Measurements from ENCODE around the gene ARHGEF38.
"Not testable (repeated sequence)": the region's sequence is repeated elsewhere in the genome, so short reads cannot be mapped to it uniquely, and the experiment has no call there.

ARHGEF38 gene

DNA sequence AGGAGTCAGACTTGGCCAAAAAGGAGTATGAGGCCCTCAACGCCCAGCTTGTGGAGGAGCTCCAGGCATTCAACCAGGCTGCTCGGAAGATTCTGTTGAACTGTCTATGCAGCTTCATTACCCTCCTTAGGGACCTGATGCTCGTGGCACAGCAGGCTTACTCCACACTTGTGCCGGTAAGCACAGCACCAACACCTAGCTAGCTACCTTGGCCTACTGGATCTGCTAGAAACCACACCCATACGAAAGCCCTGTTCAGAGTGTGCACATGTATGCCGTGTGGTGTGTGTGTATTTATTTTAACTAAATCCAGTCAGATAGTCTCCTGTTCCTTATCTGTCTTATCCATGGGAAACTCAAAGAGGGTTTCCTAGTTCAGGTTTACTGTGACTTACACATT is 106.8 kb downstream of the ARHGEF38 start:
- no peak for DNase-seq

DNA sequence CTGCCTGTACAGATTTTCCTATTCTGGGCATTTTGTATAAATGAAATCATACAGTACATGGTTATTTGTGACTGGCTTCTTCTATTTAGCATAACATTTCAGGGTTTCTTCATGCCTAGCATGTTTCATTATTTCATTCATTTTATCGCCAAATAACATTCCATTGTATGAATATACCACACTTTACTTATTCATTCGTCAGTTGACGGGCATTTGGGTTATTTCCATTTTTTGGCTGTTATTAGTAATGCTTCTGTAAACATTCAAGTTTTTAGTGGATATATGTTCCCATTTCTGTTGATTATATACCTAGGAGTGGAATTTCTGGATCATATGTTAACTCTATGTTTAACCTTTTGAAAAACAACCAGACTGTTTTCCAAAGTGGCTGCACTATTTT is 108.6 kb downstream of the ARHGEF38 start:
- DNase-seq, result no peak

DNA sequence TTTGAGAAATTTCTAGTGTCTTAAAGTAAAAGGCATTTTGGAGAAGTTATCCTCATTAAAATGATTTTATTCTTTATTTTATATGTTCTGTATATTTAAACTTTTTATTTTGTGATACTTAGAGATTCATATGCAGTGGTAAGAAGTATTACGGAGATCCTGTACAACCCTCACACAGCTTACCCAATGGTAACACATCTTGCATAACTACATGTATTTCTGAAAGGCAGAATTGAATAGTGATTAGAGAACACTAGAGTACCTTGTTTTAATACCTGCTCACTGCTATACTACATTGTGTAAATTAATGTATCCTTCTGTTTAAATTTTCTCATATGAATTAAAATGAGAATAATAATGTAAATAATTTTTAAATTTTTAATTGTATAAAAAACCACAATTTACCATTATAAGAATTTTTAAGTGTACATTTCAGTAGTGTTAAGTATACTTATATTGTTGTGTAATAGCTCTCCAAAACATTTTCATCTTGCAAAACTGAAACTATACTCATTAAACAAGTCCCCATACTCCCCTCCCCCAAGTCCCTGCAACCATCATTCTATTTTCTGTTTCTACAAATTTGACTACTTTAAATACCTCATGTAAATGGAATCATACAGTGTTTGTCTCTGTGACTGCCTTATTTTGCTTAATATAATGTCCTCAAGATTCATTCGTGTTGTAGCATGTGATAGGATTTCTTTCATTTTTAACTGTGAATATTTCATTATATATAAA is 110.7 kb downstream of the ARHGEF38 start:
- DNase-seq, result no peak

DNA sequence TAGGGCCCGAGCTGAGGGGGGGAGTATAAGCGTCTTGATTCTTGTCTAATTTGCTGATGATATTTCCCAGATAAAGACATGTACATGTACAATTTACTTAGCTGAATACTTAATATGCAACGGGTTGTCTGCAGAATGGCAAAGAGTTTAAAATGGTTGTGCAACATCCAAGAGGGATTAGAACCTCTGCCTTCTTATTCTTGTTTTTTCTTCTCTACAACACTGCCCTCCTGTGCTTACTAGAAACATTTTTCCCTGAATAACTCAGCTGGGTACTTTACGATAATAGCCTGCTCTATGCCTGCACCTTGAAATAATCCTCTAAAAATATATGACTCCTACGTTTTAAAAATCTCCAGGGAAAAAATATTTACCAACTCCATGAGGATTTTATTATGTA is 114.3 kb downstream of the ARHGEF38 start:
- peak; percentile 17 for DNase-seq

DNA sequence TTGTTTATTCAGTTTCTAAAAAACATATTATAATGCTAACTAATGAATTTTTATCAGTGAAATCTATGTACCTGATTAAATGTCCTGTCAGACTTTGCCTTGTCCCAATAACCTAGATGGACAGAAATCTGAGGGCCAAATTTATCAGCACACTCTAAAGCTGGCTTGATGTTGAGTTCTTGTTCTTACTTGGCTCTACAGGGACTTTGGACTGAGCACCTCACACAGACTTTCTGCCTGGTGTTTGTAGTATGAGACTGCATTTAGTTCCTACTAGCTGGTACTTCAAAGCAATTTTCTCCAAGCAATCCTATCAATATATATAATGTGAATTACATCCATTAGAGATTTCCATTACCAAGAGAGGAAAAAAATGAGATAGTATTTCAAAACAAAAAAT is 118.3 kb downstream of the ARHGEF38 start:
- no peak for DNase-seq

DNA sequence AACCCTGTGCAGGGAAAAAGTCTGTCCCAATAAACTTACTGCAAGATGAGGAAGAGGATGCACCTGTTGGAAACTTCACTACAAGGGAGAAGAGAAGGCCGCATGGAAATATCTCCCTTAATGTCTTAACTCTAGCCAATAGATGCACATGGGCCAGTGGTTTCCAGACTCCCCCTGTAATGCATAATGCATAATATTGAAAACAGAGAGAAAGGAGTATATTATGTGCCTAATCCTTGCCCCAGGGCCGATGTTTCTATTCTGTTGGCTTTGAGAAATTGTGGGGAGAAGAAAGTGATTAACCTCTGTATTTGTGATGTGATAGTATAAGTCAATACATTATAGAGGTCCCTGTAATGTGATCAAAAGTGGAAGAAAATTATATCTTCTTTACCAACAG is 118.9 kb downstream of the ARHGEF38 start:
- DNase-seq, result no peak

DNA sequence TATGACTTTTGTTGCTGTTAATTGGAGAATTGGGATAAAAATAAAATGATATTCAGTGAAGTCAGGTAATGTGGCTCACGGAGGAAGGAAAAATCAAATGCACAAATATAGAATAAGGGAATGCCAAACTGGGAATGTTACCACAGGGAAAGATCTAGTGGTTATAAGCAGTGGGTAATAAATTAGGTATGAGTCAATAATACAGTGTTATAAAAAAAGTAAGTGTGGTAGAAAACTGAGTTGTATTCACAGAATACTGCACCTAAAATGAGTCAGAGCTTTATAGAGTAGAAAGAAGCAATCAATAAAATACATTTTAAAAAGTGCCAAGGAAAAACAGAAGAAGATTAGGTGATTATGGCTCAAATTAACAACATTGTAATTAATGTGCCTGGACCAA is 121.6 kb downstream of the ARHGEF38 start:
- no peak for DNase-seq

DNA sequence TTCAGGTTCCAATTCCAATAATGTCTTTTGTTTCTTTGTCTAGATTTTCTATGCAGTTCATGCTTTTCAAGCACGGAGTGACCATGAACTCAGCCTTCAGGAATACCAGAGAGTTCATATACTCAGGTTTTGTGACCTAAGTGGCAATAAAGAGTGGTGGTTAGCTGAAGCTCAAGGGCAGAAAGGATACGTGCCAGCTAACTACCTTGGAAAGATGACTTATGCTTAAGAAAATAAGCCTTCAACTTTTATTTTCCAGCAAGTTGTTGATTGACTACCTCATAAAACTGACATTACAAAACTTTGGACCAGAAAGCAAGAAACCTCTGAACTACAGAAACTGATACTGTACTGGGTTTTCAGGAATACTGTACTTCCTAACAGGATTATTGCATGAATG is 125.3 kb downstream of the ARHGEF38 start:
- no peak for DNase-seq

DNA sequence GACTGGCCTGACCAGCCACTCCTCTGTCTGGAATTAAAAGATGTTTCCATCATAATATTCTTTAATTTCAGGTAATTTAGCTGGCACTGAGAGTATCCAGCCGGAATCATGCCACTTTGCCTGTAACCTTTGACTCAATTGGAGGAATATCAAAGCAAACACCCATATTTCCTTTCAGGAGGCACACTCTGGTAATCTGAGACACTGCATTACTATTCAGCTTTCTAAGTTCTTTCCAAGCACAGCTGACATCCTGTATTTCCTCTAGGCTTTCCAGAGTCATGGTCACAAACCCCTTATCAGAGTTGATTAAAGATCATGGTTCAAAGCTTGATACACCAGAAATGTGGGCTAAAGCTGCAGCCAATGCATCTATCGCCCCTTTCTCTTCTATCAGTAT is 126.8 kb downstream of the ARHGEF38 start:
- no peak for DNase-seq

DNA sequence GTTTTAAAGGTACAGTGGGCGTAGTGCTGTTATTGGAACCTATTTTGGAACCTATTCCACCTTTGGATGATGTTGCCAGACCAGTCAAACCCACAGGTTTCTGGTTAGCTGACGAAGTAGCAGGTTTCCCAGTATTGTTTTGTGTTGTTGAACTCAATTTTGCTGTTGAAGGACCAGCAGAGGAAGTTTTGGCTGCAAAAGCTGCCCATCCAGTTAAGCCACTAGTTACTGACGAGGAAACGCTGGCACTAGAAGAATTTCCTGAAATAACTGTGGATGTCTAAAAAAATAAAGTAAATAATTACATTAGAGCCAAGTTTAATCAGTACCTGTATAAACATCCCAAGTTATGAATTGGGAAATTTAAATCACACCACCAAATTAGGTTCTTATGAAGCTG is 130.6 kb downstream of the ARHGEF38 start:
- no peak for DNase-seq

DNA sequence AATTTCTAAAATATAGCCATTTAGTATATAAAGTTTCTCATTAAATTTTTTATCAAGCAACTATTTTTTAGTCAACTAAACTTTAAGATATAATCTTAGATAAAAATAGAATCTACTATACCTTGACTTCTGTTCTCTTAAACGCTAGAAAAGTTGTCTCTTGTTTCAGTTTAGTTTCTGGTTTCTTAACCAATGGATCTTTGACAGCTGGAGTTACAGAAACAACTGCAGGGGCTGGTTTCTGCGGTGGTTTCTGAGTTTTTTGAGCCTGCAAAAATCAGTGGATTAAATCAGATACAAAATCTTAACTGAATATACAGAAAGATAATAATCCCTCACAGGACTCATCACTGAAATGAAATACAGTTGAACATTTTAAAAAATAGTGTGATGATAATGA is 134.2 kb downstream of the ARHGEF38 start:
- DNase-seq, result no peak

DNA sequence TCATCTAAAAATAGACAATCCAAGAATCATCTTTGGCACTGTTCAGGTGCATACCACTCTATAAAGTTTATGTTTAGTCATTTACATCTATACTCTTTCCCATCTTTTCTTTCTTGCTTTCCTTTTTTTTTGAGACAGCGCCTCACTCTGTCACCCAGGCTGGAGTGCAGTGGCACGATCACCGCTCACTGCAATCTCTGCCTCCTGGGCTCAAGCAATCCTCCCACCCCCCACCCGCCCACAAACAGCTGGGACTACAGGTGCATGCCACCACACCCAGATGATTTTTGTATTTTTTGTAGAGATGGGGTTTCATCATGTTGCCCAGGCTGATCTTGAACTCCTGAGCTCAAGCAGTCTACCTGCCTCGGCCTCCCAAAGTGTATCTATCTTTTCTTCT is 142.4 kb downstream of the ARHGEF38 start:
- DNase-seq, result not testable (repeated sequence)

DNA sequence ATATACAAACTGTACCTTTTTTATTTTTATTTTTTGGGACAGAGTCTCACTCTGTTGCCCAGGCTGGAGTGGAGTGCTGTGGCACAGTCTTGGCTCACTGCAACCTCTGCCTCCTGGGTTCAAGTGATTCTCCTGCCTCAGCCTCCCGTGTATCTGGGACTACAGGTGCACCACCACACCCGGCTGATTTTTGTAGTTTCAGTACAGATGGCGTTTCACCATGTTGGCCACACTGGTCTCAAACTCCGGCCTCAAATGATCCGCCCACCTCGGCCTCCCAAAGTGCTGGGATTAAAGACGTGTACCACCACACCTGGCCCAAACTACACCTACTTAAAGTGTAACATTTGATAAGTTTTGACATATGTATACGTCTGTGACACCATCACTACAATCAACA is 143.4 kb downstream of the ARHGEF38 start:
- not testable (repeated sequence) for DNase-seq

DNA sequence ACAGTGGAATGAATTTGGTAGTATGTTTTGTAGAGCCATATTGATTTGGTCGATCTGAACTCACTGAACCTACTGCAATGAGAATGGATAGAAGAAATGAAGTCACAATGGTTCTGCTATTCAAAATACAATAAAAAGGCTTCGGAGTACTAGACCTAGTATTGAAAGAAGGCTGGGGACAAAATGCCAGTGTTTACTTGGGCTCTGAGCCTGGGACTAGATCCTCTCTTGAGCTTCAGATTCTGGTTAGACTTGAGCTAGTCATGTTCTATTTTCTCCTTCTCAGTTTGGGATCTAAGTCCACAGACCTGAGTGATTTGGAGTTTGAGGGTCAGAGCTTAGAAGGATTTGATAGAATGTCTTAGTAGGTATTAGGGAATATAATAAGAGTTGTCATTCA is 146.2 kb downstream of the ARHGEF38 start:
- DNase-seq, result no peak

DNA sequence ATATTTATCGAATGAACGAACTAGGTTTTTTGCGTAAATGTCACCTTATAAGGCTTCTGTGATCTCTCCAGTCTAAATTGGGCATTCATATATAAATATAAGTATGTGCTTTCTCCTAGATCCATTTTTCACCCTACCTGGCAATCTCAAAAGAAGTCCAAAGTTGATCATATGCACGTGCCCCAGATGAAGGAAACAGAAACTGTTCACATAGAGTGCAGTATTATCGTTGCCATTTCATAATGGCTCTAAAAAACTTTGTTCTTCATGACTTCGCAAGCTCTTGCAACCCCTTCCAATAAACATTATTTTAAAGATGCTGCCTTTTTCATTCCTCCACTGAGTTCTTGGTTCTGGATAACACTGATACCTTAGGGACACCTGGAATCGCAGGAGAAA is 155.4 kb downstream of the ARHGEF38 start:
- no peak for DNase-seq

DNA sequence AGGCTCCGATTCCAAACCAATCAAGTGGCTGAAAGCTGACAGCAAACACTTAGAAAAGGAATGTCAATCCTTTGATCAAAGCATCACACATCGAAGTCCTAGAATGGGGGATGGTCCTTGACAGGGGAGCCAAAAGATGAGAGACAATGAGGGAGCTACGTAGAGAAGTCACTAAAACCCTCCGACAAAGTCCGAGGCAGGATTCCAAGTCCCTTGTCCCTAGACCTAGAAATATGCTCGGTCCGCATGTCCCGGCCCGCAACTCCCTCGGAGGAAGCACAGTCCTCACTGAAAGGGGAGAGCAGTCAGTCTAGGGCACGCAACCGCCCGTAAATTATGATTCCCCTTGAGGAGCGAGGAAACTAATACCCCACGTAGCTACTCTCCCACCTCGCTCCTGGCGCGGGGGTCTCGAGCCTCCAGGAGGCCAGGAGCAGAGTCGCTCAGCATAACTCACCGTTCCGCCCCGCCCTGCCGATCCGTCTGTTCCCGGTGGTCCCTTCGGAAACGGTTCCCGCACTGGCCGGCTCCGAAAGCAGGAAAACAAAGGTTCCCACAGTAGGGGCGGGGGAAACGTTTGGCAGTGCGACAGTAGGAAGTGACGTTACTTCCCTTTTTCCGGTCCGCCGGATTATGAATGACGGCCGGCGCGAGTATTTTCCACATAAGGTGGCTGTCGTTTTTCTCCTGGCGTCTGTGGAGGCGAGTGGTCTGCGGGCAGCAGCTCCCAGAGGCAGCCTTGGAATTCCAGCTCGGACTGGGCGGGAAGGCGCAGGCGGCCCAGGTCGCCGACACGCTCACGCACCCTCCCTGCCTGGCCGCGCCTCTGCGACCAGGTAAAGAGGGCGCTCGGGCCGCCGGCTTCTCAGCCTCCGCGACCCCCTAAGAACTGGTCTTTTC is 156.0 kb downstream of the ARHGEF38 start, which contains the start of the genes GSTCD and INTS12:
Gene GSTCD, plus strand, starts transcription at position 604 of the 900 bp plus-strand sequence. CDS start 8,830 bp downstream, outside the sequence.
Gene INTS12, minus strand, starts transcription at position 509 of the 900 bp plus-strand sequence. CDS start 8,684 bp downstream, outside the sequence.
- DNase-seq, result peak; percentile 88

DNA sequence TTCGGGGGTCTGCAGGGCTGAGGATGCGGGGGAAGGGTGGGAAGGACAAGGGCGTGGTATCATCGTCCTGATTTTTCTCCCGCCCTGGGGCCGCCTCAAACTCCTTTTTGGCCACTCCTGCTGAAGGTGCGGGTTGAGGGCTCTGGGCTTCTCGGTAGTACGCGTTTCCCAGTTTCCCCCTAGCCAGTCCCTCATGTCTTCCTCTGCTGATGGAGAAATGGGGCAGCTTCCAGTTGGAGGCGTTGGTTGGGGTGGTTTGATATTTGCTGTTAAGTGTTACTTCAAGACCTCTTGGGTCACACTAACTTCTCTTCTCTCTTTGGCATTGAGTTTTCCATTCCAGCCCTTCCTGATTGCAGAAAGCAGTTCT is 156.6 kb downstream of the ARHGEF38 start:
- peak; percentile 12 for DNase-seq

DNA sequence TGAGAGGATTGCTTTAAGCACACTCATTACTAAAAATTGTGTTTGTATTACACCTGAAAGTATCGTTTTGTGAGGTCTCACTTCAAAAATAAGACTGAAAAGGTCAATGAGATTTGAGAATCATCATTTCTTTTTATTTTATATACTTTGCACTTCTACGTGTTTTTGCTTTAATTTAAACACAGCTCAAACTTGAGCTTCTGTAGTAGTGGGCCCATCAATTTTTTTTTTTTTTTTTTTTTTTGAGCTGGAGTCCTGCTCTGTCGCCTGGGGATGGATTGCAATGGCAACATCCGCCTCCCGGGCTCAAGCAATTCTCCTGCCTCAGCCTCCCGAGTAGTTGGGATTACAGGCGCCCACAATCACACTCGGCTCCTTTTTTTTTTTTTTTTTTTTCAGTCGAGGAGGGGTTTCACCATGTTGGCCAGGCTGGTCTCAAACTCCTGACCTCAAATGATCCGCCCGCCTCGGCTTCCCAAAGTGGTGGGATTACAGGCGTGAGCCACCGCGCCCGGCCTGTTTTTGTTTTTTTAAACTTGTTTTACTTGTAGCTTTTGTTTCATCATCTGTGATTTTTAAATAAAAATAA is 157.7 kb downstream of the ARHGEF38 start:
- no peak for DNase-seq

DNA sequence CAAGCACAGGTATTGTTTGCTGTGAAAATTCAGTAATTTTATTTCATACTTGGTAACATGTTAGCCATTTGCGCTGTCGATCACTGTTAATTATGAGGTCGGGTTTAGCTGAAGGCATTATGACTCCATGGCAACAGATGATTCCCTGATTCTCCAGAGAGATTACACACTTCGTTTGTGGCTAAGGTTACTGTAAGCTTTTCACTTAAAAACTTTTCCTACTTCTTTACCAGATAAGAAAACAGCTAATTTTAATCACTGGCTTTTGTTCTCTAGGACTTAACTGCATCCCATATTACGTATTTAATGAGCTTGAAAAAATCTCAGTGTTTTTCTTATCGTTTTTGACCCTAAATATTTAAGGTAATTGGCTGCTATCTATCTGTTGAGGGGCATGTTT is 158.3 kb downstream of the ARHGEF38 start:
- no peak for DNase-seq

DNA sequence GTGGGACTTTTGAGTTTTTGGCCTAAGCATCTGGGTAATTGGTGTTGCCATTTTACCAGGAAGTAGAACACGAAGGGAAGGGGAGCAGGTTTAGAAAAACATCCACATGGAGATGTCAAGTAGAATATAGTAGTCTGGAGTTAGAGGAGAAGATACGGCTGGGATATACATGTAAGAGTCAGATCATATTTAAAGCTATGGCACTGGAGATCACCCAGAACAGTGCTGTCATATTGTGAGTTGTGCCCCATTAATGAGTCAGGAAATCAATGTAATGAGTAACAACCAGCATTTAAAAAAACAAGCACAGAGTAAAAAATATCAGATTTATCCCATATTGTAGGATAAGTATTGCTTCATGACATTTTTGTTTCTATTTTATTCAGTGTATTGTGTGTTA is 160.3 kb downstream of the ARHGEF38 start:
- DNase-seq, result no peak

DNA sequence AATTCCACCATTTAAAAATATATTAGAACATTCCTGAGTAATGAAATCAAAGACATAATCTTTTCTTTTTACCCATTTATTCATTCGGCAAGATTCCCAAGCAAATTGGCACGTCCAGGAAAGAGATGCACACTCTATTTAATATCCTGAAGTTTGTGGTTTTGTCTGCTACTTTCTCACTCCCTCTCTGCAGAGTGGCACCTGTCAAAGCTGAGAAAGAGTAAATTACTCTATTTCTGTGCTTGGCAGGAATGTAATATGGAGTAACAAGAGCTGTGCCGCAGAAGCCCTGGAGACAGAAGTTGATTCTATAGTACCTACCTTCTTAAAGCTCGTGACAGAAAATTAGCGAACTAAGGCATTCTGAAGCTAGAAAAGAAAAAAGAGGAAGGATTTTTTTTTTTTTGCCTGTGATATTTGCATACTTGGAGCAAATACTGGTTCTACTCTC is 161.7 kb downstream of the ARHGEF38 start:
- no peak for DNase-seq

DNA sequence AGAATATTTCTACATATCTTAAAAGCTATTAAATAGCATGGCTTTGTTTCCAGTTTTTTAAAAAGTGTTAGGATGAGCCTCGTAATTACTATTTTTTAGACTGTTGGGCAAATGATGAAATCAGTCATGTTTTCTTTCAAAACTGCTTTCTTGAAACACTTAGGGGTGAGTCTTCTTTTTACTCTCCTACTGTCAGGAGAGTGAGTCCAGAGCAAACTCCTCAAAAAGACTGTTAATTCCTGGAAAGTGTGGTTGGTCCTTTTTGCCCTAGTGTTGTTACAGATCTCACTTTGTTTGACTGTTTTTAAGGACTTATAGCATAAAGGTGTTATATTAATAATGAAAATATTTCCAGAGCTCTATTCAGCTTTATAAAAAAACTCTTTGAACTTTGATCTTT is 162.5 kb downstream of the ARHGEF38 start:
- no peak for DNase-seq

DNA sequence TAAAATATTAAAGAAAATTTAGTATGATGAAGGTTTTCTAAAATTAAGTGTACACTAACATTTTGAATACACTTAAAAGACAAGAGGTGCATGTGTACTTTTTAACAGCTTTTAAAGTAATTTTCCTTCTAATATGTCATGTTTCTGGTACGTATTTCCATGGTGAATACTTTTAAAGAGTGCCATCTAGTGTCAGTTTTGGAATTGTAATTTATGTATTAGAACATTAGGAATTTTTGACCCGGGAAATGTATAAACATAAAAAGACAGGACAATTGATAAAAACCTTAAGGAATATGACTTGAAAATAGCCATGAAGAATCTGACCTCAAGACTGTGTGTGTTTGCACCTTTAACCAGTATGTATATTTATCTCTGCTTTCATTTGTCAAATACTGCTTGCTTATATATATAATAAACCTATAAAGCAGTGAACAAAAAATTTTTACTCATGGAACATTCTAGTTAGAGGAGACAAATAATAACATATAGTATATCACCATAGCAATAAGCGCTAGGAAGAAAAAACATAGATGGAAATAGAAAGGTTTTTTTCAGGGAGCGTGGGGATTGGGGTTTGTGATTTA is 163.4 kb downstream of the ARHGEF38 start:
- DNase-seq, result peak; percentile 42

All from COR-L47 (cell line).